ENCODE data around the gene PLD1. TPM values are rescaled to one million over a fixed set of nuclear protein-coding genes. Genes with fewer than 3 reads are reported as not detected.
A peak's percentile ranks its signal among the peaks of the same experiment; 100 is the strongest.

PLD1 gene
- total and polyA plus RNA-seq, 10 of the 15 experiments (the other 5 are each of a cell fraction or from before 2014, with no cell fraction given) = 2.9 to 108 (median 3.6) TPM

DNA sequence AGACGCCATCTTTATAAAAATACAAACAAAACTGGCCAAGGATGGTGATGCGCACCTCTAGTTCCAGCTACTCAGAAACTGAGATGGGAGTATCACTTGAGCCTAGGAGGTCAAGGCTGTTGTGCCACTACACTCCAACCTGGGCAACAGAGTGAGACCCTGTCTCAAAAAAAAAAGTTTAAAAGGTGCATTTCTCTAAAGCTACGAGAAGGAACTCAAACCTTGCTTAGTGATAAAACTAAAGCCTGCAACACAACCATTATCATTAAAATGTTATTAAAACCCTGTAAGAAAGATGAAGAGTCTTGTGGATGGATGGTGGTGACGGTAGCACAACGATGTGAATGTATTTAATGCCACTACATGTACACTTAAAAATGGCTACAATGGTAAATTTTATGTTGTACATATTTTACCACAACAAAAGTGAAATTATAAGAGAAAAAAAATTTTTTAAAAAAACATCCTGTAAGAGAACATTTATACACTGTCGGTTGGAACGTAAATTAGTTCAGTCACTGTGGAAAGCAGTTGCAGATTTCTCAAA, 3.1 kb downstream of the PLD1 start:
- POLR2A ChIA-PET = interaction anchor here (0.9 to 7.2 kb wide), 8 partner anchors 9 to 35 kb away, joined by 3 to 53 read pairs (median 8); no protein-coding TSS in a partner anchor
- intact Hi-C loops (cut with micrococcal nuclease; ENCODE audit: unreplicated experiment) = loop anchor here (5.0 to 10.0 kb wide), 3 partner anchors 342 to 1450 kb away; partner anchors contain the start of genes SKIL and TNIK
- WGBS (ENCODE audit: insufficient coverage, insufficient replicate concordance, low lambda C conversion rate, missing lambda C conversion rate) = 70% methylated on average over 7 of the region's 7 CpGs
- TF ChIP-seq HSF1 (IDR thresholded peaks at IDR 0.05; ENCODE audit: low read depth, low read length) = no peak
- TF ChIP-seq, protein P1, sequence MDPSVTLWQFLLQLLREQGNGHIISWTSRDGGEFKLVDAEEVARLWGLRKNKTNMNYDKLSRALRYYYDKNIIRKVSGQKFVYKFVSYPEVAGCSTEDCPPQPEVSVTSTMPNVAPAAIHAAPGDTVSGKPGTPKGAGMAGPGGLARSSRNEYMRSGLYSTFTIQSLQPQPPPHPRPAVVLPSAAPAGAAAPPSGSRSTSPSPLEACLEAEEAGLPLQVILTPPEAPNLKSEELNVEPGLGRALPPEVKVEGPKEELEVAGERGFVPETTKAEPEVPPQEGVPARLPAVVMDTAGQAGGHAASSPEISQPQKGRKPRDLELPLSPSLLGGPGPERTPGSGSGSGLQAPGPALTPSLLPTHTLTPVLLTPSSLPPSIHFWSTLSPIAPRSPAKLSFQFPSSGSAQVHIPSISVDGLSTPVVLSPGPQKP (IDR thresholded peaks at IDR 0.05; ENCODE audit: low read depth, low read length) = no peak
- peak; percentile 37; the same call in 1 of the 2 replicates for TF ChIP-seq ZBTB40 (IDR thresholded peaks at IDR 0.05; ENCODE audit: borderline replicate concordance)
- TF ChIP-seq, protein P2, sequence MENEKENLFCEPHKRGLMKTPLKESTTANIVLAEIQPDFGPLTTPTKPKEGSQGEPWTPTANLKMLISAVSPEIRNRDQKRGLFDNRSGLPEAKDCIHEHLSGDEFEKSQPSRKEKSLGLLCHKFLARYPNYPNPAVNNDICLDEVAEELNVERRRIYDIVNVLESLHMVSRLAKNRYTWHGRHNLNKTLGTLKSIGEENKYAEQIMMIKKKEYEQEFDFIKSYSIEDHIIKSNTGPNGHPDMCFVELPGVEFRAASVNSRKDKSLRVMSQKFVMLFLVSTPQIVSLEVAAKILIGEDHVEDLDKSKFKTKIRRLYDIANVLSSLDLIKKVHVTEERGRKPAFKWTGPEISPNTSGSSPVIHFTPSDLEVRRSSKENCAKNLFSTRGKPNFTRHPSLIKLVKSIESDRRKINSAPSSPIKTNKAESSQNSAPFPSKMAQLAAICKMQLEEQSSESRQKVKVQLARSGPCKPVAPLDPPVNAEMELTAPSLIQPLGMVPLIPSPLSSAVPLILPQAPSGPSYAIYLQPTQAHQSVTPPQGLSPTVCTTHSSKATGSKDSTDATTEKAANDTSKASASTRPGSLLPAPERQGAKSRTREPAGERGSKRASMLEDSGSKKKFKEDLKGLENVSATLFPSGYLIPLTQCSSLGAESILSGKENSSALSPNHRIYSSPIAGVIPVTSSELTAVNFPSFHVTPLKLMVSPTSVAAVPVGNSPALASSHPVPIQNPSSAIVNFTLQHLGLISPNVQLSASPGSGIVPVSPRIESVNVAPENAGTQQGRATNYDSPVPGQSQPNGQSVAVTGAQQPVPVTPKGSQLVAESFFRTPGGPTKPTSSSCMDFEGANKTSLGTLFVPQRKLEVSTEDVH (IDR thresholded peaks at IDR 0.05; ENCODE audit: low read depth, partially characterized antibody) = no peak
- TF ChIP-seq RFX5 (IDR thresholded peaks at IDR 0.05; ENCODE audit: low read depth, low read length) = no peak
- peak; percentile 94 for TF ChIP-seq MLLT1 (IDR thresholded peaks at IDR 0.05)
- TF ChIP-seq CEBPB (IDR thresholded peaks at IDR 0.05; ENCODE audit: borderline replicate concordance in 1 of 2, low read depth in 2 of 2, low read length in 2 of 2) = no peak
- no peak for TF ChIP-seq KAT2A (conservative IDR thresholded peaks at IDR 0.05; ENCODE audit: control insufficient read depth, low read depth, low read length)
- TF ChIP-seq PML (IDR thresholded peaks at IDR 0.05; ENCODE audit: low read length) = no peak
- TF ChIP-seq MXI1 (IDR thresholded peaks at IDR 0.05; ENCODE audit: low read depth, low read length) = no peak
- Histone ChIP-seq H3K4me3 (no peak overlapping the region), H3K79me2 (ENCODE audit: control insufficient read depth, insufficient read depth, low read length) (peaks cover 9% of the 10 kb centered on the region), H3K27ac (ENCODE audit: control insufficient read depth, insufficient read depth) (peak overlapping the region; percentile 47), H3K9me3 (replicated peaks; ENCODE audit: control insufficient read depth, insufficient read depth, low read length) (no peaks in the 10 kb centered on the region), H3K36me3 (ENCODE audit: control insufficient read depth in 2 of 2, insufficient read depth in 2 of 2, low read length in 1 of 2) (no peaks in the 10 kb centered on the region), H3K4me2 (ENCODE audit: control insufficient read depth, insufficient read depth) (no peak overlapping the region), H3K9ac (ENCODE audit: control insufficient read depth, insufficient read depth, low read length) (no peak overlapping the region), H2AFZ (ENCODE audit: control insufficient read depth, low read depth, low read length) (peak overlapping the region; percentile 16; the same call in 1 of the 2 replicates), H4K20me1 (ENCODE audit: control insufficient read depth, insufficient read depth) (no peaks in the 10 kb centered on the region), H3K4me1 (ENCODE audit: control insufficient read depth, insufficient read depth, low read length) (peaks cover 5% of the 10 kb centered on the region; the same call in 1 of the 2 replicates), H3K27me3 (replicated peaks in 1 of 2; ENCODE audit: control insufficient read depth in 2 of 2, insufficient read depth in 2 of 2, low read length in 1 of 2) (no peaks in the 10 kb centered on the region)
- BruUV-seq (replicated peaks) = TSS peak; percentile 10
- CTCF ChIA-PET = interaction anchor here (0.7 to 6.9 kb wide), 6 partner anchors 9 to 35 kb away, joined by 4 to 76 read pairs (median 6); no protein-coding TSS in a partner anchor
- no peak for DNase-seq (ENCODE audit: low read depth, low spot score)
- no peak for ATAC-seq
- SMC1A ChIA-PET (ENCODE audit: uncharacterized antibody, unreplicated experiment) = interaction anchor here (0.8 to 7.3 kb wide), 12 partner anchors 10 to 299 kb away, joined by 3 to 151 read pairs (median 10); no protein-coding TSS in a partner anchor
- FAIRE-seq = no peak
- RAD21 ChIA-PET (ENCODE audit: unreplicated experiment) = interaction anchor here (0.9 to 8.5 kb wide), 10 partner anchors 9 to 408 kb away, joined by 3 to 117 read pairs (median 13); no protein-coding TSS in a partner anchor
- in situ Hi-C loops (cut with MboI) = no loop called here

Data from GM12878 (cell line).